GM10248 (cell line): ENCODE data around the gene THBS3.

Experiments
- CTCF ChIA-PET: fragments of 300-600 bp; sonication (Branson Sonifier 250); formaldehyde crosslinking; extraction: SDS; loops from one replicate; lab custom pipeline; 2021; ENCODE audit warnings: antibody characterized with exemption; lab: Yijun Ruan, JAX
- POLR2A ChIA-PET: fragments of 350-650 bp; sonication (Branson Sonifier 250); formaldehyde crosslinking; extraction: SDS; loops from one replicate; lab custom pipeline; 2020; ENCODE audit warnings: antibody characterized with exemption; lab: Yijun Ruan, JAX
- DNase-seq: peaks from one replicate; pipeline ENCODE4 v3.0.0; 2012; ENCODE audit errors: extremely low spot score
- CTCF ChIP-seq: IDR thresholded peaks from 2 replicates; pipeline ENCODE4 v1.5.1; 2012; ENCODE audit warnings: mild to moderate bottlenecking, low read depth; ENCODE audit errors: extremely low read depth, missing control alignments, control extremely low read depth

The THBS3 gene

GRCh38 chr1:155253797-155254196, 46.1 kb upstream of the THBS3 start:
- ChIA-PET CTCF (interaction anchor here (5.4 to 9.8 kb wide), 2 partner anchors 15 to 71 kb away, joined by 150 to 154 read pairs; partner anchors contain the start of genes CLK2 and RUSC1), POLR2A (no interaction called here)
- no peak for DNase-seq
- TF ChIP-seq CTCF: no peak

GRCh38 chr1:155253208-155253607, 45.5 kb upstream of the THBS3 start:
- ChIA-PET CTCF (interaction anchor here (5.4 to 9.8 kb wide), 3 partner anchors 15 to 340 kb away, joined by 88 to 154 read pairs (median 150); partner anchors contain the start of genes CLK2 and RUSC1), POLR2A (no interaction called here)
- no peak for DNase-seq
- TF ChIP-seq CTCF: no peak

- ChIA-PET POLR2A (interaction anchor here (0.5 to 2.7 kb wide), 4 partner anchors 10 to 733 kb away, joined by 3 to 11 read pairs (median 6); partner anchors contain the start of genes CHRNB2 and SCAMP3), CTCF (interaction anchor here (0.6 to 9.8 kb wide), 62 partner anchors 9 to 815 kb away, joined by 3 to 154 read pairs (median 6); partner anchors contain the start of genes ASH1L, CLK2, FDPS and HCN3)
- no peak for DNase-seq
- TF ChIP-seq CTCF: no peak
These were observed 43.9 kb upstream of the THBS3 start for GRCh38 chr1:155251566-155251965.

DNA sequence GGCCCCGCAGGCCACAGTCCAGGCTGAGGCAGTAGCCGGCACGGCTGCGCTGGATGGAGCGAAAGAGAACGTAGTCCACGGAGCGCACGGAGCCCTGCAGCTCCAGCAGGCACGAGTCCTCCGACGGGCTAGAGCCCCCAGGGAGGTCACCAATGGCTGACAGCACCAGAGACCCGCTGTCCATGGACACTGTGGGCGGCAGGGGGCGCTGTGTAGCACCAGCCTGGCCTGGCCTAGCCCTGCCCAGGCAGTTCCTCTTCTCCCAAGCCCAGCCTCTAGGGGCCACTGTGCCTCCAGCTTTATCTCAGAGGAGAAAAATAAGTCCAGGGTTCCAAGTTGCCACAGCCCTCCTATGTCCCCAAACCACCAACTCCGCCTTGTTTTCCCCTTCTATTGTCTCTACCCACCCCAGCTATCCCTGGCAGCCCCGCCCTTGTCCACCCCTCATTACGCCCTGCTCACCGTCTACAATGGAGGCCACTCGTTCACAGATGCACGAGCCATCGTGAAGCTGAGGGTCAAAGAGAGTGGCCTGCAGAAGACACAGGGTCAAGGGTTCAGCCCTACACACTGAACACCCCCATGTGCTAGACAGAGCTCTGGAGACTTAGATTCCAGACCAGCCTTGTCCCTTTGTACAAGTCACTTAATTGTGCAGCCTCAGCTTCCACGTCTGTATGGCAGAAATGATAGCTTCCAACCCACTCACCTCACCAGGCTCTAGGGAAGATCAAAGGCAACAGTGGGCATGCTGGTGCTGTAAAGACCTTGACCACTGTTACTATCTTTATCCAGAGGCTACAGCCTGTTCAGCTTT, 43.1 kb upstream of the THBS3 start:
- TF ChIP-seq CTCF: peak; percentile 100
- peak; percentile 96 for DNase-seq
- ChIA-PET CTCF (interaction anchor here (0.6 to 9.8 kb wide), 93 partner anchors 10 to 815 kb away, joined by 3 to 154 read pairs (median 5); partner anchors contain the start of genes ASH1L, CLK2, FDPS and HCN3), POLR2A (interaction anchor here (0.5 to 2.7 kb wide), 4 partner anchors 9 to 734 kb away, joined by 3 to 11 read pairs (median 6); partner anchors contain the start of genes CHRNB2 and SCAMP3)

GRCh38 chr1:155250246-155250632, 42.5 kb upstream of the THBS3 start:
- ChIA-PET CTCF (interaction anchor here (0.6 to 9.8 kb wide), 68 partner anchors 9 to 816 kb away, joined by 3 to 154 read pairs (median 6); partner anchors contain the start of genes CLK2, FDPS, HCN3 and KRTCAP2), POLR2A (interaction anchor here (0.5 to 2.7 kb wide), 4 partner anchors 9 to 1034 kb away, joined by 3 to 11 read pairs (median 3); partner anchors contain the start of gene SCAMP3)
- no peak for TF ChIP-seq CTCF
- no peak for DNase-seq
